KMS-11 (cell line): ENCODE data around the gene SORCS2.

Source experiments
- H2AFZ ChIP-seq: fragments of 200-600 bp; sonication (generic); 2 replicates; pipeline ENCODE4 v1.6.1; 2016; ENCODE audit warnings: antibody characterized with exemption, mixed run types, low read depth
- H3K27ac ChIP-seq: fragments of 200-600 bp; sonication (generic); 2 replicates; pipeline ENCODE4 v1.6.1; 2016; ENCODE audit warnings: mild to moderate bottlenecking, mixed run types
- H3K27me3 ChIP-seq: fragments of 200-600 bp; sonication (generic); 2 replicates; pipeline ENCODE4 v1.6.1; 2017; ENCODE audit warnings: mild to moderate bottlenecking, low read depth, mixed run types, moderate library complexity; ENCODE audit not compliant: insufficient read depth
- H3K36me3 ChIP-seq: fragments of 200-600 bp; sonication (generic); 2 replicates; pipeline ENCODE4 v1.6.1; 2017; ENCODE audit warnings: mild to moderate bottlenecking, mixed run types; ENCODE audit not compliant: insufficient read depth
- H3K4me1 ChIP-seq: fragments of 200-600 bp; sonication (generic); 2 replicates; pipeline ENCODE4 v1.6.1; 2016; ENCODE audit warnings: mild to moderate bottlenecking, low read depth, mixed run types; ENCODE audit not compliant: poor library complexity, severe bottlenecking
- H3K4me2 ChIP-seq: fragments of 200-600 bp; sonication (generic); 2 replicates; pipeline ENCODE4 v1.7.0; 2016; ENCODE audit warnings: mild to moderate bottlenecking, mixed run types
- H3K4me3 ChIP-seq: fragments of 200-600 bp; sonication (generic); IDR thresholded peaks from 2 replicates; pipeline ENCODE4 v1.6.1; 2017; ENCODE audit warnings: low read depth, low read length, mixed read lengths; ENCODE audit not compliant: insufficient read depth
- H3K79me2 ChIP-seq: fragments of 200-600 bp; sonication (generic); 2 replicates; pipeline ENCODE4 v1.6.1; 2016; ENCODE audit warnings: low read depth, mixed run types; ENCODE audit not compliant: insufficient read depth
- H3K9ac ChIP-seq: fragments of 200-600 bp; sonication (generic); 2 replicates; pipeline ENCODE4 v1.6.1; 2016; ENCODE audit warnings: mild to moderate bottlenecking, mixed run types
- H4K20me1 ChIP-seq: fragments of 200-600 bp; sonication (generic); 2 replicates; pipeline ENCODE4 v1.6.1; 2016; ENCODE audit warnings: mild to moderate bottlenecking, mixed run types; ENCODE audit not compliant: insufficient read depth
- TF ChIP-seq, protein P1 (sequence below): fragments of 200-600 bp; sonication (generic); conservative IDR thresholded peaks from 2 replicates; pipeline ENCODE4 v1.6.1; 2017; ENCODE audit warnings: low read depth, mild to moderate bottlenecking, antibody characterized with exemption, low read length, moderate library complexity, mixed read lengths

Gene SORCS2

DNA sequence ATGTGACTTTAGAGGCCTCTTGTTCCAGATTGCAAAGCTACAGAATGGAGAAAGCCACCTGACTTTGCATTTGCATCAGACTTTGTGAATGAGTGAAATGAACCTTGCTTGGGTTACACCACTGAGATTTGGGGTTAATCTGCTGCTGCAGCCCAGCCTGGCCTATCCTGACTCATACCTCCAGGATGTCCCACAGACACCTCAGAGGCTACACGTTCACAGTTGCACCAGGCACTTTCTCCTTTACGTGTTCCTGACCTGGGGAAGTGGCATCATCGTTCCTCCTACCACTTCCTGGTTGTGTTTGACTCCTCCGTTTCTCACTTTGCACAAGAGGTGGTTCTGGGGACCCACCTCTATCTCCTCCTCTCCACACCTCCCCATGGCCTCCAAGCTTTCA lies 9.2 kb upstream of the SORCS2 start:
- TF ChIP-seq, protein P1, sequence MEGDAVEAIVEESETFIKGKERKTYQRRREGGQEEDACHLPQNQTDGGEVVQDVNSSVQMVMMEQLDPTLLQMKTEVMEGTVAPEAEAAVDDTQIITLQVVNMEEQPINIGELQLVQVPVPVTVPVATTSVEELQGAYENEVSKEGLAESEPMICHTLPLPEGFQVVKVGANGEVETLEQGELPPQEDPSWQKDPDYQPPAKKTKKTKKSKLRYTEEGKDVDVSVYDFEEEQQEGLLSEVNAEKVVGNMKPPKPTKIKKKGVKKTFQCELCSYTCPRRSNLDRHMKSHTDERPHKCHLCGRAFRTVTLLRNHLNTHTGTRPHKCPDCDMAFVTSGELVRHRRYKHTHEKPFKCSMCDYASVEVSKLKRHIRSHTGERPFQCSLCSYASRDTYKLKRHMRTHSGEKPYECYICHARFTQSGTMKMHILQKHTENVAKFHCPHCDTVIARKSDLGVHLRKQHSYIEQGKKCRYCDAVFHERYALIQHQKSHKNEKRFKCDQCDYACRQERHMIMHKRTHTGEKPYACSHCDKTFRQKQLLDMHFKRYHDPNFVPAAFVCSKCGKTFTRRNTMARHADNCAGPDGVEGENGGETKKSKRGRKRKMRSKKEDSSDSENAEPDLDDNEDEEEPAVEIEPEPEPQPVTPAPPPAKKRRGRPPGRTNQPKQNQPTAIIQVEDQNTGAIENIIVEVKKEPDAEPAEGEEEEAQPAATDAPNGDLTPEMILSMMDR, result no peak
- H3K9ac ChIP-seq, result no peak overlapping the region
- H3K4me1 ChIP-seq, result no peaks in the 10 kb centered on the region
- H3K79me2 ChIP-seq, result no peaks in the 10 kb centered on the region
- no peak overlapping the region for H2AFZ ChIP-seq
- H3K4me2 ChIP-seq, result no peak overlapping the region
- H3K27ac ChIP-seq, result no peak overlapping the region
- H4K20me1 ChIP-seq, result no peaks in the 10 kb centered on the region
- no peaks in the 10 kb centered on the region for H3K36me3 ChIP-seq
- peaks cover 5% of the 10 kb centered on the region; the same call in 1 of the 2 replicates for H3K27me3 ChIP-seq
- H3K4me3 ChIP-seq, result no peak overlapping the region

DNA sequence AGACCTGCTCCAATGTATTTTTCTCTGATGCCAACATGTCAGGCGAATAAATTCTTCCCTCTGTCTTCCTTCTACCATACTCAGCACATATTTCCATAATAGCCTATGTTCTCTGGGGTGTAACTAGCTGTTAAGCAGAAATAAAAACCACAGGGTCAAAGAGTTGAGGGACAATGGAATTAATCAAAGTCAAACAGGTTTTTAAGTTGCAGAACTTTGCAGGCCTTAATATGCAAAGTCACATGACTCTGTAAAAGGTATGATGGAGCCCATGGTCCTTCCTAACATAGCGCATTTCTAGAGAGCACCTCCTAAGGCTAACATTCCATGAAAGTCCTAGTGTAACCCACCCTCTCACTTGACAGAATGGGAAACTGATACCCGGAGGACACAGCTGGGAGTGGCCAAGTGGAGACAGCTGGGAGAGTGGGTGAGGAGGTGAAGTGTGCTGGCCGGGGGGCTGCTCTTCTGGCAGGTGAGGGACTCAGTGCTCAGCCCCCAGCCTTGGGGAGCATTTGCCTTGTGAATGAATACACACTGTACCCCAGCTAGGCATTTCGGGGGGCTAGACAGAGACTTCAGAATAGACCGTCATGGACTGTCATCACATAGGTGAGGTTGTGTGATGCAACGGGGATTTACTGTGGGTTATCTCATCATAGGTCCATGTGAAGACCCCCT lies 8.4 kb upstream of the SORCS2 start:
- no peak overlapping the region for H2AFZ ChIP-seq
- no peaks in the 10 kb centered on the region for H3K4me1 ChIP-seq
- peaks cover 7% of the 10 kb centered on the region; the same call in 1 of the 2 replicates for H3K27me3 ChIP-seq
- no peak overlapping the region for H3K27ac ChIP-seq
- no peak overlapping the region for H3K4me3 ChIP-seq
- H3K4me2 ChIP-seq, result no peak overlapping the region
- H4K20me1 ChIP-seq, result no peaks in the 10 kb centered on the region
- TF ChIP-seq, protein P1, result no peak
- H3K36me3 ChIP-seq, result no peaks in the 10 kb centered on the region
- H3K79me2 ChIP-seq, result no peaks in the 10 kb centered on the region
- no peak overlapping the region for H3K9ac ChIP-seq

DNA sequence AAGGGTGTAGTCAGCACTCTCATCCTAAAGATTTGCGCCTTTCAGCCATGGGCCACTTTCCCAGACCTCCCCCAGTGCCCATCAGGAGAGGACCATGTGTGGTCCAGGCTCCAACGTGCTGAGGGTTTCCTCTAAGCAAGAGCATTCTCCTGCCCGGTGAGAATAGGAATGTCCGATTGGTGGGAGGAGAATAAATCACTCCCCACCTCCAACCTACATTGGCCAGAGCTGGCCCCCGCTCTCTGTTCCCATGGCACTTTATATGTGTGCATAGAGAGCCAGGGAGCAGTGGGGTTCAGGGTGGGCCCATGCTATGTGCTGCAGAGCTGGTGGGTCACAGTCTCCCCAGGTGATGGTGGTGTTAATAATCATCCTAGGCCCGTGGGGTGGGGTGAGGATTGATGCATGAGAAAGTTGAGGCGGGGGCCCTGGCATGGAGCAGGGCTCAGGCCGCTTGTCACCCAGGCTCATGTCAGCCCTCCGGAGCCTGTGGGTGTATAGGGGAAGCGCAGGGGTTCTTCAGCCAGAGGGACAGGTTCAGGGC lies 6.8 kb upstream of the SORCS2 start:
- H4K20me1 ChIP-seq, result no peaks in the 10 kb centered on the region
- no peaks in the 10 kb centered on the region for H3K36me3 ChIP-seq
- no peaks in the 10 kb centered on the region for H3K79me2 ChIP-seq
- no peak overlapping the region for H3K4me2 ChIP-seq
- TF ChIP-seq, protein P1, result no peak
- H3K4me3 ChIP-seq, result no peak overlapping the region
- H3K27ac ChIP-seq, result no peak overlapping the region
- no peaks in the 10 kb centered on the region for H3K4me1 ChIP-seq
- no peak overlapping the region for H3K9ac ChIP-seq
- H3K27me3 ChIP-seq, result peaks cover 12% of the 10 kb centered on the region; the same call in 1 of the 2 replicates
- no peak overlapping the region for H2AFZ ChIP-seq

DNA sequence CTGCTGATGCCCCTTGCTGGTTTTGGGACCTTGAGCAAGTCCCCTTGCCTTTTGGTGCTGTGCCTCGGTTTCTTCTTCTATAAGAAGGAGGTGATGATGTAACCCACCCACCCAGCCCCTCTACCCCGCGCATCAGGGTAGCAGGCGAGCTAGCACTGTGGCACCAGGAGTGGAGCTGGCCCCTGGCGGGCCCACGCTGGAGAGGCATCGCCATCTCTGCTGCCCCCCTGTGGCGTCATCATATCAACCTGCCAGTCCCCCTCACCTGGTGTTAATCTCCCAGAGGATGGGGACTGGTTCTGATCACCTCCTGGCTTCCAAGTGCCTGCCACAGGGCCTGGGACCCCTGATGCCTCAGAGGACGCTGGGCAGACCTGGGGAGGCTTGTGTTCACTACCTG lies 6.3 kb upstream of the SORCS2 start:
- Histone ChIP-seq H3K27ac (no peak overlapping the region), H3K36me3 (no peaks in the 10 kb centered on the region), H3K4me2 (no peak overlapping the region), H2AFZ (no peak overlapping the region), H3K4me3 (no peak overlapping the region), H4K20me1 (no peaks in the 10 kb centered on the region), H3K27me3 (peaks cover 12% of the 10 kb centered on the region; the same call in 1 of the 2 replicates), H3K9ac (no peak overlapping the region), H3K79me2 (no peaks in the 10 kb centered on the region), H3K4me1 (no peaks in the 10 kb centered on the region)
- TF ChIP-seq, protein P1, result no peak
